Thoracic aorta (tissue), 2 donors: ENCODE data around the gene ZNF415. TPM values are rescaled to one million over a fixed set of nuclear protein-coding genes. Genes with fewer than 3 reads are reported as not detected.

Source experiments
- ATAC-seq: fragments of 150-250 bp; one replicate; pipeline ENCODE4 v1.8.0; 2017; ENCODE audit warnings: low read depth; ENCODE audit not compliant: insufficient number of reproducible peaks, low FRiP score
- DNase-seq: peaks from one replicate; pipeline ENCODE4 v3.0.0-alpha.2; 2020; ENCODE audit warnings: low spot score
- H3K27ac ChIP-seq, 2 donors: fragments of 200-600 bp; sonication (generic); 1 replicate in 1 of 2; 2 replicates in 1 of 2; pipeline ENCODE4 v1.5.1; 2016; ENCODE audit warnings: mild to moderate bottlenecking in 2 of 2, moderate library complexity in 2 of 2
- H3K27me3 ChIP-seq: fragments of 200-600 bp; sonication (generic); replicated peaks from 2 replicates; pipeline ENCODE4 v1.6.0; 2016; ENCODE audit warnings: mild to moderate bottlenecking; ENCODE audit not compliant: insufficient read depth
- H3K36me3 ChIP-seq: fragments of 200-600 bp; sonication (generic); one replicate; pipeline ENCODE4 v1.5.1; 2016
- H3K4me1 ChIP-seq, 2 donors: fragments of 200-600 bp; sonication (generic); 1 replicate in 1 of 2; 2 replicates in 1 of 2; pipeline versions ENCODE4 v1.5.1 to v1.6.0; 2016; ENCODE audit warnings: low read depth in 2 of 2, mild to moderate bottlenecking in 1 of 2; ENCODE audit not compliant: control insufficient read depth in 1 of 2
- H3K4me3 ChIP-seq: fragments of 200-600 bp; sonication (generic); 2 replicates; pipeline ENCODE4 v1.5.1; 2016; ENCODE audit warnings: mild to moderate bottlenecking
- H3K9me3 ChIP-seq: fragments of 200-600 bp; sonication (generic); 2 replicates; pipeline ENCODE4 v1.5.1; 2016
- total RNA-seq, 2 donors: library from RNA; depleted of rRNA; stranded (reverse); fragments of >200 nt; gene quantifications; one replicate each; pipeline versions ENCODE4 v1.1.0 to v1.2.3, GENCODE V29; 2016
- TF ChIP-seq, protein P1 (sequence below): fragments of 200-600 bp; sonication (generic); IDR thresholded peaks from one replicate; pipeline ENCODE4 v1.5.1; 2019; ENCODE audit warnings: antibody characterized with exemption

ZNF415 gene
- total RNA-seq, 2 donors from 2014 or later = 2.3 to 7.1 TPM

DNA sequence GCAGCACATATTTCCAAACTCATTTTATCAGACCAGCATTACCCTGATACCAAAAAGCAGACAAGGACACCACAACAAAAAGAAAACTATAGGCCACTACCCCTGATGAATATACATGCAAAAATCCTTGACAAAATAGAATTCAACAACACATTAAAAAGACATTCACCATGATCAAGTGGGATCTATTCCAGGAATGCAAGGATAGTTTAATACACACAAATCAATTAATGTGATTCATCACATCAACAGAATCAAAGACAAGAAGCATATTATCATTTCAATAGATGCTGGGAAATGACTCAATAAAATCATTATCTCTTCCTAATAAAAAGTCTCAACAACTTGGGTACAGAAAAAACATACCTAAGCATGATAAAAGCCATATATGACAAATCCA lies 14.9 kb upstream of the ZNF415 start:
- H3K4me3 ChIP-seq = no peak overlapping the region
- peaks cover 79% of the 10 kb centered on the region for H3K9me3 ChIP-seq
- no peak for ATAC-seq
- peaks cover 72% of the 10 kb centered on the region for H3K36me3 ChIP-seq
- H3K4me1 ChIP-seq = no peaks in the 10 kb centered on the region
- no peak overlapping the region for H3K27ac ChIP-seq
- no peaks in the 10 kb centered on the region for H3K27me3 ChIP-seq
- TF ChIP-seq, protein P1, sequence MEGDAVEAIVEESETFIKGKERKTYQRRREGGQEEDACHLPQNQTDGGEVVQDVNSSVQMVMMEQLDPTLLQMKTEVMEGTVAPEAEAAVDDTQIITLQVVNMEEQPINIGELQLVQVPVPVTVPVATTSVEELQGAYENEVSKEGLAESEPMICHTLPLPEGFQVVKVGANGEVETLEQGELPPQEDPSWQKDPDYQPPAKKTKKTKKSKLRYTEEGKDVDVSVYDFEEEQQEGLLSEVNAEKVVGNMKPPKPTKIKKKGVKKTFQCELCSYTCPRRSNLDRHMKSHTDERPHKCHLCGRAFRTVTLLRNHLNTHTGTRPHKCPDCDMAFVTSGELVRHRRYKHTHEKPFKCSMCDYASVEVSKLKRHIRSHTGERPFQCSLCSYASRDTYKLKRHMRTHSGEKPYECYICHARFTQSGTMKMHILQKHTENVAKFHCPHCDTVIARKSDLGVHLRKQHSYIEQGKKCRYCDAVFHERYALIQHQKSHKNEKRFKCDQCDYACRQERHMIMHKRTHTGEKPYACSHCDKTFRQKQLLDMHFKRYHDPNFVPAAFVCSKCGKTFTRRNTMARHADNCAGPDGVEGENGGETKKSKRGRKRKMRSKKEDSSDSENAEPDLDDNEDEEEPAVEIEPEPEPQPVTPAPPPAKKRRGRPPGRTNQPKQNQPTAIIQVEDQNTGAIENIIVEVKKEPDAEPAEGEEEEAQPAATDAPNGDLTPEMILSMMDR = no peak
- no peak for DNase-seq

DNA sequence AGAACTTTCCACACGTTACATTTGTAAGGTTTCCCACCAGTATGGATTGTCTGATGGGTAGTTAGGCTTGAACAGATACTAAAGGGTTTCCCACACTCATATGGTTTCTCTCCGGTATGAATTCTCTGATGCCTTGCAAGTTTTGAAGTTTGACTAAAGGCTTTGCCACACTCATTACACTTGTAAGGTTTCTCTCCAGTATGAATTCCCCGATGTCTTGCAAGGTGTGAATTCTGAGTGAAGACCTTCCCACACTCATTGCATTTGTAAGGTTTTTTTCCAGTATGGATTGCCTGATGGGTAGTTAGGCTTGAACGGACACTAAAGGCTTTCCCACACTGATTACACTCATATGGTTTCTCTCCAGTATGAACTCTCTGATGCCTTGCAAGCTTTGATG lies 7.6 kb upstream of the ZNF415 start:
- Histone ChIP-seq H3K4me1 (no peaks in the 10 kb centered on the region), H3K4me3 (no peak overlapping the region), H3K36me3 (peaks cover 37% of the 10 kb centered on the region), H3K9me3 (peaks cover 88% of the 10 kb centered on the region), H3K27me3 (no peaks in the 10 kb centered on the region), H3K27ac (no peak overlapping the region)
- no peak for DNase-seq
- ATAC-seq = no peak
- TF ChIP-seq, protein P1 = no peak

DNA sequence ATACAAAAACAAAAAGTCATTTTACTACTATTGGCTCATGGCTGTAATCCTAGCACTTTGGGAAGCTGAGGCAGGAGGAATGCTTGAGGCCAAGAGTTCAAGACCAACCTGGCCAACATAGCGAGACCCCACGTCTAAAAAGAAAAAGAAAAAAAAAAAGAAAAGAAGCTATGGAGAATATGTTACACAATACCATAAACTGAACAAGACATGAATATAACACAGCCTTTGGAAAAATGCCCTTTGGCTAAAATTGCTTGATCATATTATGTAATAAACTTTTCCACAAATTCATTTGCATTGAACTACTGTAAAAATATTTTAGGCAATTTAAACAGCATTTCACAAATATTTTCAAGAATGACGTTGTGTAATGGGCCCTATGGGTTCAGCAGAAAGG lies 3.7 kb upstream of the ZNF415 start:
- H3K4me3 ChIP-seq = no peak overlapping the region
- peaks cover 56% of the 10 kb centered on the region for H3K9me3 ChIP-seq
- no peak for DNase-seq
- no peak overlapping the region for H3K27ac ChIP-seq
- TF ChIP-seq, protein P1 = no peak
- peaks cover 0 to 9% of the 10 kb centered on the region in 2 donors for H3K4me1 ChIP-seq
- no peaks in the 10 kb centered on the region for H3K27me3 ChIP-seq
- H3K36me3 ChIP-seq = peaks cover 9% of the 10 kb centered on the region
- ATAC-seq = no peak

DNA sequence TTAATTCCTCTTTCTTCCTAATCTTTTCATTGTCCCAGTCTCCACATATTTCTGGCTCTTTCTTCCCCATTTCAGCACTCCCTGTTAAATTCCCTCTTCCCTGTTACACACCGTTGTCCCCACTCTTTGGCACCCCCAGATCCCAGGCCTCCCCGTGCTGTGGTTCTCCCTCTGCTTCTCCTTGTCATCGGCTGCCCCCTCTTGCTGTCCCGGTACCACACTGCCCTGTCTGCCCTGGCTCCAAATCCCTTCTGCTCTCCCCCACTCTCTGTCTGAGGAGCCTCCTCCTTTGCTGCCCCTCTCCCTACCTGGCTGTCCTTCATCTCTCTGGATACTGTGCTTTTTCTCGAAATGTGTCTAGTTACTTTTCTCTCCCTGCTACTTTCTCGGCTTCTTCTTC lies 983 bp downstream of the ZNF415 start:
- Histone ChIP-seq H3K27me3 (no peaks in the 10 kb centered on the region), H3K4me3 (peak overlapping the region; percentile 76), H3K4me1 (peaks cover 0 to 12% of the 10 kb centered on the region in 2 donors), H3K27ac (no peak overlapping the region), H3K9me3 (peaks cover 9% of the 10 kb centered on the region), H3K36me3 (no peaks in the 10 kb centered on the region)
- DNase-seq = no peak
- TF ChIP-seq, protein P1 = no peak
- no peak for ATAC-seq

DNA sequence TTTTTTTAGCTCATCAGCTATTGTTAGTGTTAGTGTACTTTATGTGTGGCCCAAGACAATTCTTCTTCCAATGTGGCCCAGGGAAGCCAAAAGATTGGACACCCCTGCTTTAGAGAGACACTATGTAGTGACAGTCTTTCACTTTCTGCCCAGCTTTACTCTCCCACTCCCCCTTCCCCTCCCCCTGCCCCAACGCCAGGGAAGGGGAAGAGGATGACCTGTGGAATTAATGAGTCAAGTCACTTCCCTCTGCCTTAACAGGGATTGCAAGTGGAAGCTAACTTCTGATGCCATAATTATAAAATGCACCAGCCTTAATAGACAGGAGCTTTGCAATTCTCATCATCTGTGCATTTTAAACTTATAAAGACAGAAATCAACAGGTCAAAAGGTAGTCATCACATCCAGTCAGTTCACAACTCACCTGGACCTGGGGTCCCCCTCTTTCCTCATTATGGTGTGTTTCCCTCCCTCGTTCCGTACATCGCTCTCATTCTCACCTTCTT lies 1.6 kb downstream of the ZNF415 start:
- Histone ChIP-seq H3K27me3 (no peaks in the 10 kb centered on the region), H3K27ac (no peak overlapping the region), H3K4me3 (no peak overlapping the region), H3K36me3 (no peaks in the 10 kb centered on the region), H3K4me1 (peaks cover 0 to 12% of the 10 kb centered on the region in 2 donors), H3K9me3 (peaks cover 3% of the 10 kb centered on the region)
- no peak for DNase-seq
- TF ChIP-seq, protein P1 = no peak
- ATAC-seq = no peak
